H9 (cell line): ENCODE measurements around the gene CDH23. TPM values are rescaled to one million over a fixed set of nuclear protein-coding genes. Genes with fewer than 3 reads are reported as not detected.

Experiments
- DNase-seq: peaks from one replicate; pipeline ENCODE4 v3.0.0-alpha.2; 2017
- H2AFZ ChIP-seq: one replicate; pipeline ENCODE4 v1.6.1; 2013; ENCODE audit warnings: mild to moderate bottlenecking, low read length, control low read depth, moderate library complexity
- H2AK5ac ChIP-seq: 2 replicates; pipeline ENCODE4 v1.6.1; 2013; ENCODE audit warnings: low read length, control low read depth, mixed read lengths; ENCODE audit not compliant: insufficient read length
- H2BK120ac ChIP-seq: one replicate; pipeline ENCODE4 v1.6.1; 2013; ENCODE audit warnings: low read depth, mild to moderate bottlenecking, low read length, control low read depth, inconsistent platforms; ENCODE audit not compliant: poor library complexity, severe bottlenecking
- H2BK12ac ChIP-seq: 2 replicates; pipeline ENCODE4 v1.6.1; 2013; ENCODE audit warnings: low read length, control low read depth, mixed read lengths, low read depth; ENCODE audit not compliant: insufficient read length
- H2BK15ac ChIP-seq: 2 replicates; pipeline ENCODE4 v1.6.1; 2013; ENCODE audit warnings: low read depth, low read length, control low read depth
- H2BK20ac ChIP-seq: one replicate; pipeline ENCODE4 v1.6.1; 2013; ENCODE audit warnings: low read depth, mild to moderate bottlenecking, low read length, control low read depth, inconsistent platforms; ENCODE audit not compliant: poor library complexity, severe bottlenecking
- H2BK5ac ChIP-seq: 2 replicates; pipeline ENCODE4 v1.6.1; 2013; ENCODE audit warnings: low read length, control low read depth, mixed read lengths; ENCODE audit not compliant: insufficient read length
- H3K14ac ChIP-seq: 2 replicates; pipeline ENCODE4 v1.6.1; 2013; ENCODE audit warnings: low read length, control low read depth; ENCODE audit not compliant: insufficient read depth
- H3K18ac ChIP-seq: 2 replicates; pipeline ENCODE4 v1.6.1; 2013; ENCODE audit warnings: low read depth, mild to moderate bottlenecking, mixed read lengths, low read length, control low read depth; ENCODE audit not compliant: insufficient read length
- H3K23ac ChIP-seq: 2 replicates; pipeline ENCODE4 v1.6.1; 2013; ENCODE audit warnings: low read length, control low read depth, mixed read lengths, low read depth; ENCODE audit not compliant: insufficient read length
- H3K23me2 ChIP-seq: 2 replicates; pipeline ENCODE4 v1.6.1; 2013; ENCODE audit warnings: low read depth, mild to moderate bottlenecking, mixed read lengths, low read length, control low read depth; ENCODE audit not compliant: insufficient read length, poor library complexity, severe bottlenecking
- H3K27ac ChIP-seq: 2 replicates; pipeline ENCODE4 v1.5.1; 2013; ENCODE audit warnings: low read length, control low read depth, mixed read lengths, low read depth; ENCODE audit not compliant: insufficient read length
- H3K27me3 ChIP-seq: 2 replicates; pipeline ENCODE4 v1.6.1; 2013; ENCODE audit warnings: low read length, control low read depth, inconsistent platforms; ENCODE audit not compliant: insufficient read depth
- H3K4ac ChIP-seq: 2 replicates; pipeline ENCODE4 v1.6.1; 2013; ENCODE audit warnings: low read depth, mild to moderate bottlenecking, control low read depth, inconsistent platforms, low read length, moderate library complexity
- H3K4me1 ChIP-seq: 2 replicates; pipeline ENCODE4 v1.6.1; 2013; ENCODE audit warnings: low read length, control low read depth, inconsistent platforms; ENCODE audit not compliant: insufficient read depth
- H3K4me2 ChIP-seq: 2 replicates; pipeline ENCODE4 v1.6.1; 2013; ENCODE audit warnings: low read length, control low read depth, mixed read lengths; ENCODE audit not compliant: insufficient read length, insufficient read depth
- H3K56ac ChIP-seq: 2 replicates; pipeline ENCODE4 v1.6.1; 2013; ENCODE audit warnings: low read depth, mild to moderate bottlenecking, mixed read lengths, low read length, control low read depth; ENCODE audit not compliant: insufficient read length
- H3K79me1 ChIP-seq: 2 replicates; pipeline ENCODE4 v1.6.1; 2013; ENCODE audit warnings: low read depth, mild to moderate bottlenecking, moderate library complexity, low read length, control low read depth, inconsistent platforms; ENCODE audit not compliant: insufficient read depth, poor library complexity, severe bottlenecking
- H3K79me2 ChIP-seq: 2 replicates; pipeline ENCODE4 v1.6.1; 2013; ENCODE audit warnings: low read length, control low read depth, inconsistent platforms; ENCODE audit not compliant: insufficient read depth
- H3K9ac ChIP-seq: 2 replicates; pipeline ENCODE4 v1.6.1; 2013; ENCODE audit warnings: low read length, control low read depth, mixed read lengths; ENCODE audit not compliant: insufficient read length; ENCODE audit errors: extremely low read depth
- H3K9me3 ChIP-seq: one replicate; pipeline ENCODE4 v1.6.1; 2013; ENCODE audit warnings: low read depth, low read length, inconsistent platforms; ENCODE audit not compliant: control insufficient read depth
- H3T11ph ChIP-seq: one replicate; pipeline ENCODE4 v1.6.1; 2013; ENCODE audit warnings: mild to moderate bottlenecking, low read length, control low read depth, inconsistent platforms
- H4K20me1 ChIP-seq: one replicate; pipeline ENCODE4 v1.6.1; 2013; ENCODE audit not compliant: control insufficient read depth, insufficient read length, insufficient read depth
- H4K5ac ChIP-seq: 2 replicates; pipeline ENCODE4 v1.6.1; 2013; ENCODE audit warnings: low read depth, mild to moderate bottlenecking, mixed read lengths, low read length, control low read depth; ENCODE audit not compliant: insufficient read length
- H4K8ac ChIP-seq: replicated peaks from 2 replicates; pipeline ENCODE4 v1.6.1; 2013; ENCODE audit warnings: low read length, control low read depth, mixed read lengths, low read depth; ENCODE audit not compliant: insufficient read length
- H4K91ac ChIP-seq: 2 replicates; pipeline ENCODE4 v1.6.1; 2013; ENCODE audit warnings: low read depth, mild to moderate bottlenecking, moderate library complexity, mixed read lengths, low read length, control low read depth; ENCODE audit not compliant: insufficient read length
- H3K27ac Mint-ChIP-seq, 3 experiments: 2 replicates in 2 of 3; 3 replicates in 1 of 3; pipeline ENCODE4 v1.8.0; 2020 to 2021; ENCODE audit warnings: mixed read lengths in 3 of 3, mild to moderate bottlenecking in 1 of 3, moderate library complexity in 1 of 3
- H3K27me3 Mint-ChIP-seq: 2 replicates; pipeline ENCODE4 v1.8.0; 2021; ENCODE audit warnings: low read depth, mild to moderate bottlenecking, moderate library complexity, mixed read lengths
- H3K36me3 Mint-ChIP-seq, 3 experiments: 2 replicates in 2 of 3; 3 replicates in 1 of 3; pipeline ENCODE4 v1.8.0; 2020 to 2021; ENCODE audit warnings: low read depth in 3 of 3, mixed read lengths in 3 of 3; ENCODE audit not compliant: insufficient read depth in 1 of 3
- H3K4me1 Mint-ChIP-seq, 2 experiments: 2 replicates each; pipeline ENCODE4 v1.8.0; 2020; ENCODE audit warnings: mixed read lengths in 2 of 2
- H3K4me3 Mint-ChIP-seq, 2 experiments: 2 replicates in 1 of 2; 3 replicates in 1 of 2; pipeline ENCODE4 v1.8.0; 2020 to 2021; ENCODE audit warnings: mild to moderate bottlenecking in 2 of 2, mixed read lengths in 2 of 2, moderate library complexity in 1 of 2
- H3K9me3 Mint-ChIP-seq, 2 experiments: 2 replicates in 1 of 2; 3 replicates in 1 of 2; pipeline ENCODE4 v1.8.0; 2020; ENCODE audit warnings: mild to moderate bottlenecking in 2 of 2, mixed read lengths in 2 of 2, moderate library complexity in 1 of 2
- CTCF ChIP-seq: fragments of 200-600 bp; sonication (generic); conservative IDR thresholded peaks from 3 replicates; pipeline ENCODE4 v1.8.0; 2021; ENCODE audit warnings: antibody characterized with exemption, mild to moderate bottlenecking
- WGBS: extraction: QIAGEN DNeasy Blood & Tissue Kit; methylation state at CpG from one replicate; pipeline ENCODE4 v1.1.7; 2013; ENCODE audit warnings: missing lambda C conversion rate, low lambda C conversion rate, mixed read lengths; ENCODE audit not compliant: insufficient read length; ENCODE audit errors: extremely low coverage; 5-methylcytosine and 5-hydroxymethylcytosine counted together
- total RNA-seq: library from RNA; stranded (reverse); gene quantifications from 2 replicates; pipeline ENCODE4 v1.2.1, GENCODE V29; 2021

CDH23 gene
- total RNA-seq, 1 experiment from 2014 or later, result 2.1 TPM

GRCh38 chr10:71360735-71361134 is 36.0 kb upstream of the CDH23 start:
- H2BK20ac ChIP-seq, result no peak overlapping the region
- WGBS, result no CpG with 5 or more reads among the region's 2 CpGs
- no peaks in the 10 kb centered on the region for H3K27me3 ChIP-seq

More at GRCh38 chr10:71360735-71361134, 36.0 kb upstream of the CDH23 start:
- H2AFZ ChIP-seq, result no peak overlapping the region
- peaks cover 6 to 11% of the 10 kb centered on the region in 2 experiments for H3K4me1 Mint-ChIP-seq
- no peak overlapping the region for H4K5ac ChIP-seq
- no peaks in the 10 kb centered on the region for H3K79me1 ChIP-seq
- H4K91ac ChIP-seq, result no peak overlapping the region
- peaks cover 7 to 27% (median 22%) of the 10 kb centered on the region in 3 experiments; a peak in 6 of 7 replicates for H3K36me3 Mint-ChIP-seq
- no peak overlapping the region for H2BK5ac ChIP-seq
- H3K4ac ChIP-seq, result no peak overlapping the region
- H3T11ph ChIP-seq, result no peak overlapping the region
- H3K23ac ChIP-seq, result no peak overlapping the region
- no peaks in the 10 kb centered on the region for H3K79me2 ChIP-seq
- no peaks in the 10 kb centered on the region for H3K27me3 Mint-ChIP-seq
- no peak for DNase-seq
- H2BK120ac ChIP-seq, result no peak overlapping the region
- H3K18ac ChIP-seq, result no peak overlapping the region
- H2AK5ac ChIP-seq, result no peak overlapping the region
- H4K8ac ChIP-seq, result no peak overlapping the region
- no peaks in the 10 kb centered on the region for H3K23me2 ChIP-seq
- H3K9ac ChIP-seq, result no peak overlapping the region
- H3K27ac Mint-ChIP-seq, result no peak overlapping the region
- H4K20me1 ChIP-seq, result no peaks in the 10 kb centered on the region
- H3K4me3 Mint-ChIP-seq, result no peak overlapping the region
- no peak overlapping the region for H2BK15ac ChIP-seq
- H3K4me1 ChIP-seq, result no peaks in the 10 kb centered on the region
- H3K56ac ChIP-seq, result no peak overlapping the region
- no peak overlapping the region for H2BK12ac ChIP-seq
- H3K9me3 Mint-ChIP-seq, result no peaks in the 10 kb centered on the region
- no peak overlapping the region for H3K27ac ChIP-seq
- no peak overlapping the region for H3K4me2 ChIP-seq
- no peak for TF ChIP-seq CTCF
- H3K14ac ChIP-seq, result no peak overlapping the region
- H3K9me3 ChIP-seq, result no peaks in the 10 kb centered on the region
